ENCODE measurements around the gene CFAP299.

CFAP299 gene

GRCh38 chr4:80507077-80507476 is 171.5 kb downstream of the CFAP299 start:
- Mint-ChIP-seq H3K36me3 (ENCODE audit: low read depth) (no peaks in the 10 kb centered on the region), H3K4me3 (no peak overlapping the region), H3K4me1 (ENCODE audit: low read depth) (peaks cover 37% of the 10 kb centered on the region), H3K27me3 (no peaks in the 10 kb centered on the region), H3K9me3 (peaks cover 8% of the 10 kb centered on the region), H3K27ac (no peak overlapping the region)
- no peak for DNase-seq

- peaks cover 33% of the 10 kb centered on the region for H3K4me1 Mint-ChIP-seq (ENCODE audit: low read depth)
- DNase-seq: no peak
- no peaks in the 10 kb centered on the region for H3K36me3 Mint-ChIP-seq (ENCODE audit: low read depth)
- H3K27me3 Mint-ChIP-seq: no peaks in the 10 kb centered on the region
- H3K27ac Mint-ChIP-seq: no peak overlapping the region
- H3K9me3 Mint-ChIP-seq: peaks cover 8% of the 10 kb centered on the region
- H3K4me3 Mint-ChIP-seq: no peak overlapping the region
These were observed 172.0 kb downstream of the CFAP299 start for GRCh38 chr4:80507507-80507906.

GRCh38 chr4:80515496-80515895 is 180.0 kb downstream of the CFAP299 start:
- Mint-ChIP-seq H3K36me3 (ENCODE audit: low read depth) (no peaks in the 10 kb centered on the region), H3K27ac (no peak overlapping the region), H3K27me3 (no peaks in the 10 kb centered on the region), H3K4me3 (no peak overlapping the region), H3K4me1 (ENCODE audit: low read depth) (no peaks in the 10 kb centered on the region), H3K9me3 (no peaks in the 10 kb centered on the region)
- DNase-seq: no peak

GRCh38 chr4:80521438-80521837 is 185.9 kb downstream of the CFAP299 start:
- H3K27ac Mint-ChIP-seq: no peak overlapping the region
- no peaks in the 10 kb centered on the region for H3K27me3 Mint-ChIP-seq
- no peak overlapping the region for H3K4me3 Mint-ChIP-seq
- DNase-seq: no peak
- no peaks in the 10 kb centered on the region for H3K36me3 Mint-ChIP-seq (ENCODE audit: low read depth)
- no peaks in the 10 kb centered on the region for H3K4me1 Mint-ChIP-seq (ENCODE audit: low read depth)
- no peaks in the 10 kb centered on the region for H3K9me3 Mint-ChIP-seq

- Mint-ChIP-seq H3K27me3 (no peaks in the 10 kb centered on the region), H3K9me3 (no peaks in the 10 kb centered on the region), H3K27ac (no peak overlapping the region), H3K36me3 (ENCODE audit: low read depth) (no peaks in the 10 kb centered on the region), H3K4me3 (no peak overlapping the region), H3K4me1 (ENCODE audit: low read depth) (peaks cover 4% of the 10 kb centered on the region)
- no peak for DNase-seq
These were observed 191.2 kb downstream of the CFAP299 start for GRCh38 chr4:80526697-80527096.

- Mint-ChIP-seq H3K4me3 (no peak overlapping the region), H3K27ac (no peak overlapping the region), H3K36me3 (ENCODE audit: low read depth) (no peaks in the 10 kb centered on the region), H3K4me1 (ENCODE audit: low read depth) (peaks cover 4% of the 10 kb centered on the region), H3K9me3 (no peaks in the 10 kb centered on the region), H3K27me3 (no peaks in the 10 kb centered on the region)
- no peak for DNase-seq
These were observed 193.5 kb downstream of the CFAP299 start for GRCh38 chr4:80529026-80529425.

GRCh38 chr4:80532674-80533333 is 197.3 kb downstream of the CFAP299 start:
- peaks cover 2% of the 10 kb centered on the region for H3K27me3 Mint-ChIP-seq
- H3K4me1 Mint-ChIP-seq (ENCODE audit: low read depth): peaks cover 11% of the 10 kb centered on the region
- no peak overlapping the region for H3K27ac Mint-ChIP-seq
- peaks cover 2% of the 10 kb centered on the region for H3K9me3 Mint-ChIP-seq
- H3K4me3 Mint-ChIP-seq: no peak overlapping the region
- H3K36me3 Mint-ChIP-seq (ENCODE audit: low read depth): no peaks in the 10 kb centered on the region
- DNase-seq: no peak

GRCh38 chr4:80535551-80535950 is 200.0 kb downstream of the CFAP299 start:
- Mint-ChIP-seq H3K27ac (no peak overlapping the region), H3K4me3 (no peak overlapping the region), H3K36me3 (ENCODE audit: low read depth) (no peaks in the 10 kb centered on the region), H3K9me3 (peaks cover 2% of the 10 kb centered on the region), H3K4me1 (ENCODE audit: low read depth) (peaks cover 26% of the 10 kb centered on the region), H3K27me3 (peaks cover 2% of the 10 kb centered on the region)
- DNase-seq: no peak

GRCh38 chr4:80538276-80538926 is 202.9 kb downstream of the CFAP299 start:
- no peak for DNase-seq
- no peaks in the 10 kb centered on the region for H3K36me3 Mint-ChIP-seq (ENCODE audit: low read depth)
- peaks cover 13% of the 10 kb centered on the region for H3K27me3 Mint-ChIP-seq
- H3K9me3 Mint-ChIP-seq: peaks cover 2% of the 10 kb centered on the region
- no peak overlapping the region for H3K27ac Mint-ChIP-seq
- H3K4me3 Mint-ChIP-seq: no peak overlapping the region
- peaks cover 42% of the 10 kb centered on the region for H3K4me1 Mint-ChIP-seq (ENCODE audit: low read depth)

GRCh38 chr4:80539190-80539589 is 203.7 kb downstream of the CFAP299 start:
- H3K4me1 Mint-ChIP-seq (ENCODE audit: low read depth): peaks cover 43% of the 10 kb centered on the region
- H3K27ac Mint-ChIP-seq: no peak overlapping the region
- DNase-seq: no peak
- H3K27me3 Mint-ChIP-seq: peaks cover 19% of the 10 kb centered on the region
- H3K4me3 Mint-ChIP-seq: no peak overlapping the region
- H3K9me3 Mint-ChIP-seq: peaks cover 2% of the 10 kb centered on the region
- H3K36me3 Mint-ChIP-seq (ENCODE audit: low read depth): no peaks in the 10 kb centered on the region

- Mint-ChIP-seq H3K27me3 (peaks cover 24% of the 10 kb centered on the region), H3K9me3 (peaks cover 4% of the 10 kb centered on the region), H3K4me3 (peak overlapping the region; percentile 2), H3K4me1 (ENCODE audit: low read depth) (peaks cover 43% of the 10 kb centered on the region), H3K27ac (peak overlapping the region; percentile 73), H3K36me3 (ENCODE audit: low read depth) (no peaks in the 10 kb centered on the region)
- no peak for DNase-seq
These were observed 204.8 kb downstream of the CFAP299 start for GRCh38 chr4:80540349-80540748.

- H3K9me3 Mint-ChIP-seq: peaks cover 4% of the 10 kb centered on the region
- no peak for DNase-seq
- H3K36me3 Mint-ChIP-seq (ENCODE audit: low read depth): no peaks in the 10 kb centered on the region
- peaks cover 22% of the 10 kb centered on the region for H3K27me3 Mint-ChIP-seq
- H3K4me3 Mint-ChIP-seq: peak overlapping the region; percentile 2
- peaks cover 41% of the 10 kb centered on the region for H3K4me1 Mint-ChIP-seq (ENCODE audit: low read depth)
- peak overlapping the region; percentile 73 for H3K27ac Mint-ChIP-seq
These were observed 205.4 kb downstream of the CFAP299 start for GRCh38 chr4:80540785-80541469.

GRCh38 chr4:80542747-80543146 is 207.2 kb downstream of the CFAP299 start:
- Mint-ChIP-seq H3K36me3 (ENCODE audit: low read depth) (no peaks in the 10 kb centered on the region), H3K4me1 (ENCODE audit: low read depth) (peaks cover 36% of the 10 kb centered on the region), H3K9me3 (peaks cover 6% of the 10 kb centered on the region), H3K27me3 (peaks cover 22% of the 10 kb centered on the region), H3K27ac (no peak overlapping the region), H3K4me3 (no peak overlapping the region)
- DNase-seq: no peak

GRCh38 chr4:80560337-80560736 is 224.8 kb downstream of the CFAP299 start:
- Mint-ChIP-seq H3K9me3 (peaks cover 14% of the 10 kb centered on the region), H3K36me3 (ENCODE audit: low read depth) (no peaks in the 10 kb centered on the region), H3K4me1 (ENCODE audit: low read depth) (no peaks in the 10 kb centered on the region), H3K27ac (no peak overlapping the region), H3K4me3 (no peak overlapping the region), H3K27me3 (no peaks in the 10 kb centered on the region)
- no peak for DNase-seq
